ENCODE results near the gene LRG1. TPM values are rescaled to one million over a fixed set of nuclear protein-coding genes. Genes with fewer than 3 reads are reported as not detected.

LRG1 gene
- total RNA-seq, 1 donor from 2014 or later = 19.4 TPM

DNA sequence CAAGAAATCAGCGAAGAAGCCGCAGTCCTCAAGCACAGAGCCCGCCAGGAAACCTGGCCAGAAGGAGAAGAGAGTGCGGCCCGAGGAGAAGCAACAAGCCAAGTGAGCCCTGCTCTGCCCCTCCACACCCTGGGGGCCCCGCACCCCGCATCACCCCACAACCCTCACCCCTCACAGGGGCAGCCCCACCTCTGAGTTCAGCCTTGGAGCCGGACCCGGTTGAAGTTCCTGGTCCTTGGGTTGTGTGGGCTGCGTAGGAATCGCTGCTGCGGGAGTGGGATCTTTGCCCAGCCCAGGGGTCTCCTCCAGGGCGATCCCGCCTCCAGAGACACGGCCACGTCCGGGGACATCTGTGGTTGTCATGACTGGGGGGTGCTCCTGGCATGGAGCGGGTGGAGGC lies 43.5 kb downstream of the LRG1 start:
- no peak for DNase-seq (ENCODE audit: low spot score)

DNA sequence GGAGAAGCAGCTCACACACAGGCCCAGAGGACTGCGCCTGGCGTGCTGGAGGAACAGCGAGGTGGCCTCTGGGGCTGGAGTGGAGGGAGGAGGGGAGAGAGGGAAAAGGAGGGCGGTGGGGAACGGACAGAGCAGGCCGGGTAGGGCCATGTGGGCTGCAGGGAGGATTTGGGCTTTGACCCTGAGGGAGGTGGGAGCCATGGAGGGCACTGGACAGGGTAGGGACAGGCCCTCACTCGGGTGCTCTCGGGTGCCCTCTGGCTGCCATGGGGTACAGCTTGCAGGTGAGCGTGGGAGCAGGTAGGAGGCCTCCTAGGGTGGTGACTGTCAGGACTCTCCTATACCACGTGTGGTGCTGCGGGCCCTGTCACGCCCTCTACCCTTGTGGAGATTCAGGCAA lies 44.4 kb downstream of the LRG1 start:
- DNase-seq (ENCODE audit: low spot score) = no peak

DNA sequence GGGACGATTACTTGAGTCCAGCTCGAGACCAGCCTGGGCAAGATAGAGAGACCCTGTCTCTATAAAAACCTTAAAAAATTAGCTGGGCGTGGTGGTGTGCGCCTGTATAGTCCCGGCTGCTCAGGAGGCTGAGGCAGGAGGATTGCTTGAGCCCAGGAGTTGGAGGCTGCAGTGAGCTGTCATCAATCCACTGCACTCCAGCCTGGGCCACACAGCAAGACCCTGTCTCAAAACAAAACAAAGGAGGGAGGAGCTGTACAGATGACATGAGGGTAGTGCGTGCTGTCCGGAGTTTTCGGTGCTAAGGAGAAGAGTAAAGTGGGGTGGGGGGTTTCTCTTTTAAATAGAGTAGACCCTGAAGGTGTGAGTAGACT lies 45.2 kb downstream of the LRG1 start:
- DNase-seq (ENCODE audit: low spot score) = no peak

DNA sequence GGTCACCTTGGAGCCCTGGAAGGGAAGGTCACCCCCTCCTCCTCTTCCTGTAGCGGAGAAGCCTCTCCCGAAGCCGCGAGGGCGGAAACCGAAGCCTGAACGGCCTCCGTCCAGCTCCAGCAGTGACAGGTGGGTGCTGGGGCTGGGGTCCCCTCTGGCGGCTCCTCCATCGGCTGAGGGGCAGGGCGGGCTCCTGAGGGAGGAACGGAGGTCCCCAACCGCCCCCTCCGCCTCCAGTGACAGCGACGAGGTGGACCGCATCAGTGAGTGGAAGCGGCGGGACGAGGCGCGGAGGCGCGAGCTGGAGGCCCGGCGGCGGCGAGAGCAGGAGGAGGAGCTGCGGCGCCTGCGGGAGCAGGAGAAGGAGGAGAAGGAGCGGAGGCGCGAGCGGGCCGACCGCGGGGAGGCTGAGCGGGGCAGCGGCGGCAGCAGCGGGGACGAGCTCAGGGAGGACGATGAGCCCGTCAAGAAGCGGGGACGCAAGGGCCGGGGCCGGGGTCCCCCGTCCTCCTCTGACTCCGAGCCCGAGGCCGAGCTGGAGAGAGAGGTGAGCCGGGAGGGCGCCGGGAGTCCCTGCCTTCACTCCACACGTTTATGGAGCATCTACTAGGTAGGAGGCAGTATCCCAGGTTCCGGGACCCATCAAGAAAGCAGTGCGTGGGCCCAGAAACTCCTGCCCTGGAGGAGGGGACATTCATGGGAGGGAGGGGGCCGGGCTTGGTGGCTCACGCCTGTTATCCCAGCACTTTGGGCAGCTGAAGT lies 45.7 kb downstream of the LRG1 start:
- no peak for DNase-seq (ENCODE audit: low spot score)

DNA sequence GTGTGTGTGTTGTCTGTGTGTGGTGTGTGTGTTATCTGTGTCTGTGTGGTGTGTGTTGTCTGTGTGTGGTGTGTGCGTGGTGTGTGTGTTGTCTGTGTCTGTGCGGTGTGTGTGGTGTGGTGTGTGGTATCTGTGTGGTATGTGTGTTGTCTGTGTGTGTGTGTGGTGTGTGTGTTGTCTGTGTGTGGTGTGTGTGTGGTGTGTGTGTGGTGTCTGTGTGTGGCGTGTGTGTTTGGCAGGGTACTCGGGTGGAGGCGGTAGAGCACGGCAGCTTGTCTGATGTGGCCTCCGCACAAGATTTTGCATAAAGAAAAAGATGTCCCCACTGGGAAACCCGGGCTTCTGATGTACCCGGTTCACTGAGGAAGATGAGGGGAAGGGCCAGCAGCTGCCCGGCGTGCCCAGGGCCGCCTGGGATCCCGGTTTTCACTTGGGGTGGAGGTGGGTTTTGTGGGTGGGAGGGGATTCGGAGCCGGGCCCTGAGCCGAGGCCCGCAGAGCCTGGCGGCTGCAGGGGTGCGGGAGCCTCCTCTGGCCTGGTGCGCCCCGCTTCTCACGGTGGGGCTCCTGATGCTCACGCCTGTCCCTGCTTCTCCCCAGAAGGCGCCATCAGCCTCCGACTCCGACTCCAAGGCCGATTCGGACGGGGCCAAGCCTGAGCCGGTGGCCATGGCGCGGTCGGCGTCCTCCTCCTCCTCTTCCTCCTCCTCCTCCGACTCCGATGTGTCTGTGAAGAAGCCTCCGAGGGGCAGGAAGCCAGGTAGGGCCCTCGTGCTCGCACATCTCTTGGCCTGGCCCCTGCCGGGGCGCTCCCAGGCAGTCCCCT lies 46.5 kb downstream of the LRG1 start:
- DNase-seq (ENCODE audit: low spot score) = no peak

DNA sequence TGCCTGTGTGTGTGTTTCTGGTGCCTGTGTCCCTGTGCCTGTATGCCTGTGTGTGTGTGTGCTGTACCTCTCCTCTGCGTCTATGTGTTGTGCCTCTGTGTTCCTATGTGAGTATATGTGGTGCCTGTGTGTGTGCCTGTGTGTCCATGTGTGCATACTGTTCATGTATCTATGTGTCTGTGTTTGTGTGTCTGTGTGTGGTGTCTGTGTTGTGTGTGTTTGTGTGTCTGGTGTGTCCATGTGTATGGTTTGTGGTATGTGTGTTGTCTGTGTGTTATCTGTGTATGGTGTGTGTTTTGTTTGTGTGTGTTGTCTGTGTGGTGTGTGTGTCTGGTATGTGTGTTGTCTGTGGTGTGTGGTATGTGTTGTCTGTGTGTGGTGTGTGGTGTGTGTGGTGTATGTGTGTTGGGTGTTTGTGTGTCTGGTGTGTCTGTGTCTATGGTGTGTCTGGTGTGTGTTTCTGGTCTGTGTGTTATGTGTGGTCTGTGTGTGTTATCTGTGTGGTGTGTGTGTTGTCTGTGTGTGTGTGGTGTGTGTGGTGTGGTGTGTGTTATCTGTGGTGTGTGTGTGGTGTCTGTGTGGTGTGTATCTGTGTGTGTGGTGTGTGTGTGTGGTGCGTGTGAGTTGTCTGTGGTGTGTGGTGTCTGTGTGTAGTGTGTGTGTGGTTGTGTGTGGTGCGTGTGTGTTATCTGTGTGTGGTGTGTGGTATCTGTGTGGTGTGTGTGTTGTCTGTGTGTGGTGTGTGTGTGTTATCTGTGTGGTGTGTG lies 47.3 kb downstream of the LRG1 start:
- no peak for DNase-seq (ENCODE audit: low spot score)

DNA sequence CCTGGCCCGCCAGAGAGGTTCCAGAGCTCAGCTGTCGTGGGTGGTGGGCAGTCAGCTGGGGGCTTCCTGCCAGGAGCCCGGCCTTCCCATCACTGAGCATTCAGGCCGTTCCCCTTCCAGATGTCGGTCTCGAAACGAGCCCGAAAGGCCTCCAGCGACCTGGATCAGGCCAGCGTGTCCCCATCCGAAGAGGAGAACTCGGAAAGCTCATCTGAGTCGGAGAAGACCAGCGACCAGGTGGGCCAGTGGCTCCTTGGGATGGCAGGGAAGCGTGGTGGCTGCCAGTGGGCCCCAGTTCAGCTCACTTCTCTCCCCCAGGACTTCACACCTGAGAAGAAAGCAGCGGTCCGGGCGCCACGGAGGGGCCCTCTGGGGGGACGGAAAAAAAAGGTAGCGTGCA lies 48.4 kb downstream of the LRG1 start:
- DNase-seq (ENCODE audit: low spot score) = no peak

DNA sequence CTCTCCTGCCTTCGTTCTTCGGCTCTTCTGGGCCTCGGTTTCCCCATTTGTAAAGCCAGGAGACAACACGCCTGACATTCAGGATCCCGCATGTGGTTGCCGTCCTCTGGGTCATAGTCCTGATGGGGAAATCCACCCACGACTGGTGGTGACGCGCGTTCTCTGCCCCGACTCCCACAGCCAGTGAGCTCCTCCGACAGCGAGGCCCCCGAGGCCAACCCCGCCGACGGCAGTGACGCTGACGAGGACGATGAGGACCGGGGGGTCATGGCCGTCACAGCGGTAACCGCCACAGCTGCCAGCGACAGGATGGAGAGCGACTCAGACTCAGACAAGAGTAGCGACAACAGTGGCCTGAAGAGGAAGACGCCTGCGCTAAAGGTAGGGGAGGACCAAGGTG lies 51.3 kb downstream of the LRG1 start:
- no peak for DNase-seq (ENCODE audit: low spot score)

DNA sequence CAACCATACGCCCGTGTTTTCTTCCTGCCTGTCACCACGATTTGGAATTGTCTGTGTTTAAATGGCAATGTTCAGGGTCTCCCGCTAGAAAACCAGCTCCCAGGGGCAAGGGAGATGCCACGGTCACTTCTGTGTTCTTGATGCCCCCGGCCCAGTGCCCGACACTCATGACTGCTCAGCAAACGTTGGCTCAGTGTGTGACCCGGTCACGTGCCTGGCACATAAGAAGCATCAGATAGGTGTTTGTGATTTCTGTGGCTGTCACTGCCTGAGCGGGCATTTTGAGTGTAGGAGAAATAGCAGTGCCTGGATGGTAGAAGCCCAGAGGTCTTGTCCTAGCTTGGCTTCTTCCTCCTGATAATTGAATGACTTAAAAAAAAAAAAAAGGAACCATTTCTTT lies 52.3 kb downstream of the LRG1 start:
- no peak for DNase-seq (ENCODE audit: low spot score)

Other genes with a start within 250 kb of the LRG1 start
- gene TMIGD2, start 237.6 kb downstream of the LRG1 start, total RNA-seq = 1.2 TPM
- not detected for gene FSD1, start 235.4 kb downstream of the LRG1 start, total RNA-seq
- 66.8 TPM for gene STAP2, start 201.2 kb downstream of the LRG1 start, total RNA-seq
- gene MPND, start 196.5 kb downstream of the LRG1 start, total RNA-seq = 30.6 TPM
- 78.5 TPM for gene SH3GL1, start 139.5 kb downstream of the LRG1 start, total RNA-seq
- gene CHAF1A, start 137.4 kb downstream of the LRG1 start, total RNA-seq = 23.0 TPM
- gene UBXN6, start 82.2 kb downstream of the LRG1 start, total RNA-seq = 107 TPM
- 45.9 TPM for gene HDGFL2, start 67.7 kb downstream of the LRG1 start, total RNA-seq
- 27.1 TPM for gene PLIN4, start 21.6 kb downstream of the LRG1 start, total RNA-seq
- gene PLIN5, start 4.8 kb downstream of the LRG1 start, total RNA-seq = 30.3 TPM
- gene SEMA6B, start 19.6 kb upstream of the LRG1 start, total RNA-seq = 12.3 TPM
- gene TNFAIP8L1, start 99.5 kb upstream of the LRG1 start, total RNA-seq = 3.9 TPM
- gene MYDGF, start 130.3 kb upstream of the LRG1 start, total RNA-seq = 58.3 TPM
- gene DPP9, start 183.8 kb upstream of the LRG1 start, total RNA-seq = 94.8 TPM